CD4-positive, alpha-beta T cell treated with Interleukin-17A for 4 hours (primary cell): ENCODE results near the gene ABCF2.

Experiments
- DNase-seq: peaks from one replicate; pipeline ENCODE4 v3.0.0-alpha.2; 2020; ENCODE audit warnings: mixed read lengths

ABCF2 gene

DNA sequence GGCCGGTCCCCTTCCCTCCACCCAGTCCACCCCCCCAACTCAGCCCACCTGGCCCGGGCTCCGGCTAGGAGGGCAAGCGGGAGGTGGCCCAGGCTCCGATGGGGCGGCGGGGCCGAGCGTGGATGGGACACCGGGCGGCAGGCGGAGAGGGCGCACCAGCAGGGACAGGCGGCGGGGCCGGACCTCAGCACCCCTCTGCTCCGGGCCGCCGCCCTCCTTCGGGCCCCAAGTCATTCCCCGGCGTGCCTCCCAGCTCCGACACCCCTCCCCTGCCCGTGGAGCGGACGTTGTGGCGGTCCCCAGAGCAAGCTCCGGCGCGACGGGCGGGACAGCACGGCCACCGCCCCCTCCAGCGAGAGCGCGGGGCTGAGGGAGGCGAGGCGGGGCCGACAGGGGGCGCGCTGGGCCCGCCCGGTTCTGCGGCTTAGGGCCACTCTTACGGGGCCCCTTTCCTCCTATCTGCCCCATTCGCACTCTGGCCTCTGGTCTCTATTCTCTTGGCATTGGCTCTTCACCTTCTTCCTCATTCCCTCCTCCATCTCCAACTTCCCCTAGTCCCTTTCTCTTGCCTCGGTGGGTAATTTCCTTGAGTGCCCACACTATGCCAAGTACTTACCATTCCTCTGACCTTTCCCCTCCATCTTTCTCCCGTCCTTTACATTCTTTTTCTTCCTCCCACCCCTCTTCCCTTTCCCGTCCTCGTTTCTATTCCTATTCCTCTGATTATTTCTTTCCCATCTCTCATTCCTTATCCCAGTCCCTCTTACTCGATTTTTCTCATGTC, 58.8 kb downstream of the ABCF2 start:
- peak; percentile 69 for DNase-seq

DNA sequence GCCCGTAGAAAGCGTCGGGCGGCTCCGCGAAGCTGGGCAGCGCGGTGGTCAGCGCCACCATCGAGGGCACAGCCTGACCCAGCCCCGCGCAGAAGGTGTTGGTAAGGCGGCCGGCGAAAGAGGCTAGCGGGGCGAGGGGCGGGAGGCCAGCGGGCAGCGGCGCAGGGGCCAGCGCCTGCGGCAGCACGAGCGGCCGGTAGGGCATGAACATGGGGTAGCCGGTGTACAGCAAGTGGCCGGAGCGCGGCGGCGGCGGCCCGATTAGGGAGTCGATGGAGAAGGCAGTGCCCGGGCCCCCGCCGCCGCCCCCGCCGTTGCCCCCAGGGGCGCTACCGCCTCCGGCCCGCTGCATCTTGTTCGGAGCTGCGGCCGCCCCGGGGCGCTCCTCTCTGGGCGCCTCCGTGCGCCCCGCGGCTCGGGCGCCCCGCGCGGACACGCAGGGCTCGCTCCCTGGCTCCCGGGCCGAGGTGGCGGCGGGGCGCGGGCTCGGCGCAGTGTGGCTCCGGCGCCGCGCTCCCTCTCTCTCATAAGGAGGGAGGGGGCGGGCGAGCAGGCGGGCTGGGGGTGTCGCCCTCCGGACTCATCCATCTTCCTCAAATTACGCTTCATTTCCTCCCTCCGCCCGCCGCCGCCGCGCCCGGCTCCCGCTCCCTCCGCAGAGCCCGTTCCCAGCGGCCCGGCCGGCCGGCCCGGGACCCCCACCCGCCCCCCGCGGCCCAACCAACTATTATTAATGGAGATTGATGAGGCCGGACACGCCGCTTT, 59.6 kb downstream of the ABCF2 start, which contains the start of gene GBX1:
Gene GBX1, minus strand, starts transcription at position 498 of the 765 bp plus-strand sequence. Its CDS starts 146 bp downstream, at position 352.
- DNase-seq: peak; percentile 20

DNA sequence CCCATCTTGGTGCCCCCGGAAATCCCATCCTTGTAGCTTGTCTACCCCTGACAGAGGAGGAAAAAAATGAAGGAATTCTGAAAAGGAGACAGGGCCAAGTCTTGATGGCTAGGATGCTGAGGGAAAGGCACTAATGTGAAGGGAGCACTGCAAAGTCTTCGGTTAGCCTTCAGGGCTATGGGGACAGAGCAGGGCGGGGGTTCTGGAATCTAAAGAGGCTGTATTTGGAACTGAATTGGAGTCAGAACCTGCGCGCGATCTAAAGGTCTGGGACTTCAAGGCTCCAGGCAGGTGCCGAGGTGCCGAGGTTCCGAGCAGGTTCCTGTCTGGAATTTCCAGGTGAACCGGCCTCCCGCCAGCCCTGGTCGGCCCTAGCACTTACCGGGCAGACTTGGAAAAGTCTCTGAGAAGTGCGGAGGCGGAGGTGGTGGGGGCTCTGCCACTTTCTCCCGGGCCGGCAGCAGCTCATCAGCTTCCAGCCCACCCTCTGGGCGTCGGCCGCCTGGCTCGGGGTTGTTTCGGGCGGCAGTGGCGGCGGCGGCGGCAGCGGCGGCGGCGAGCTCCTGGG, 60.3 kb downstream of the ABCF2 start:
- peak; percentile 8 for DNase-seq
